HG02571 (cell line): ENCODE data around the gene OOSP3.

Source experiments
- ATAC-seq: cut with Tn5 transposase; IDR thresholded peaks from one replicate; pipeline ENCODE4 v1.9.1; 2021; ENCODE audit warnings: mild to moderate bottlenecking, moderate library complexity; ENCODE audit not compliant: unreplicated experiment

OOSP3 gene

DNA sequence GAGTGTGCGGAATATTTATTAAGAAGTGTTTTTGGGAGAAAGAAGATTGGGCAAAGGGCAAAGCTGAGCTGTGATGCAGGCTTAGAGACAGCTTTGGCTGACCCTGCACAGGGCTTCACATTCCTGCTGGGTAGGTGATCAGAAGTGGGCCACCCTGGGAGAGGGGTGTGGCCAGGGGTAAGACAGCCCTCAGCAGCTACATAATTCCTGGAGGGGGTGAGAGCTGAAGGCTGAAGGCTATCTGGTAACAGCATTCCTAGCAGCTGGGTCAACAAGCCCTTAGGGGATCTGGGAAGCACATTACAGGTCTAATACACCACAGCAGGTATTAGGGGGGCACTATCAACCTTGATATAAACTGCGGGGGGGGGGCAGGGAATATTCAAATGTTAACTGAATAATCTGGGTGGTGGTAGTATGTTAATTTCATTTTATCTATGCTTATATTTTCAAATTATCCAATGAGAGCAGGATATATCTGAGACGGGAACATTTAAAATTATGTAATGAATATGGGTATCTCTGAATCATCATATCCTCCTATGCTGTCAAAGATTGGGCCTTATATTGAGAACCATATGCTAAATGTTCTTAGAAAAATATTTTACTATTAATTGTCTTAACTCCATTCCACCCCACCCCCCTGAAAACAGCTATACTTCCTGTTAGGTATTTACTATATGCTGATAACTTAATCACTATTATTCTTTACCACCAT lies 65.6 kb downstream of the OOSP3 start:
- ATAC-seq = no peak

DNA sequence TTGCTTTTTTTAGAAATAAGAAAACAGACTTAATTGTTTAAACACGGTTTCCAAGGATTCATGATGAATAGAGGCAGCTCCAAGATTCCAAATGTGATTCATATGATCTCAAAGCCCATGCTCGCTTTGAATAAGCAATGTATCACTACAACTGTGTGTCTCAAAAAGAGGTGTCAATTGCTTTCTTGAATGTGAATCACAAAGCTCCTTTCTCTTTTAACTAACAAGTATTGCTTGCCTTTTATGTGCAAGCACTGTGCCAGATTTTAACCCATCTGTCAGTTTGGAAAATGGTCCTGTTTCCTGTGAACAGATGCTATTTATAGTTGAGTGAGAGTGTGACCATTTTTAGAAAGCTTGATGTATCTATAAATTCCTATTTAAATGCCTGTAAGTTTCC lies 66.1 kb downstream of the OOSP3 start:
- ATAC-seq = no peak
